Mesenchymal stem cell (in vitro differentiated cells and primary cell): Measurements from ENCODE around the gene RC3H1.
A peak's percentile ranks its signal among the peaks of the same experiment; 100 is the strongest.
"Not testable (repeated sequence)": the region's sequence is repeated elsewhere in the genome, so short reads cannot be mapped to it uniquely, and the experiment has no call there.

ENCODE experiments used
- DNase-seq: peaks from one replicate; pipeline ENCODE4 v3.0.0-alpha.2; 2013
- H2AFZ ChIP-seq: one replicate; pipeline ENCODE4 v1.6.1; 2013; ENCODE audit warnings: low read depth, mild to moderate bottlenecking, control low read depth, inconsistent platforms, low read length, moderate library complexity
- H2AK5ac ChIP-seq: 2 replicates; pipeline ENCODE4 v1.6.1; 2013; ENCODE audit warnings: low read length, moderate library complexity, mild to moderate bottlenecking, inconsistent platforms; ENCODE audit not compliant: severe bottlenecking
- H2BK120ac ChIP-seq: one replicate; pipeline ENCODE4 v1.6.1; 2013; ENCODE audit warnings: low read depth, mild to moderate bottlenecking, inconsistent platforms, low read length, moderate library complexity
- H2BK12ac ChIP-seq, 2 experiments: one replicate each; pipeline ENCODE4 v1.6.1; 2013; ENCODE audit warnings: inconsistent platforms in 2 of 2, low read length in 2 of 2, mild to moderate bottlenecking in 2 of 2, moderate library complexity in 2 of 2, control low read depth in 1 of 2
- H2BK15ac ChIP-seq: one replicate; pipeline ENCODE4 v1.6.1; 2013; ENCODE audit warnings: mild to moderate bottlenecking, low read depth, inconsistent platforms; ENCODE audit not compliant: poor library complexity, severe bottlenecking
- H2BK5ac ChIP-seq: 2 replicates; pipeline ENCODE4 v1.6.1; 2013; ENCODE audit warnings: low read depth, mild to moderate bottlenecking, low read length, control low read depth, inconsistent platforms; ENCODE audit not compliant: poor library complexity, severe bottlenecking
- H3K14ac ChIP-seq, 2 experiments: one replicate each; pipeline ENCODE4 v1.6.1; 2013; ENCODE audit warnings: inconsistent platforms in 2 of 2, low read length in 2 of 2, control low read depth in 1 of 2, mild to moderate bottlenecking in 1 of 2, moderate library complexity in 1 of 2
- H3K18ac ChIP-seq, 2 experiments: one replicate each; pipeline ENCODE4 v1.6.1; 2013; ENCODE audit warnings: inconsistent platforms in 2 of 2, low read length in 2 of 2, control low read depth in 1 of 2, low read depth in 1 of 2, mild to moderate bottlenecking in 1 of 2
- H3K23ac ChIP-seq, 2 experiments: one replicate each; pipeline ENCODE4 v1.6.1; 2013; ENCODE audit warnings: inconsistent platforms in 2 of 2, low read length in 2 of 2, mild to moderate bottlenecking in 2 of 2, moderate library complexity in 2 of 2, control low read depth in 1 of 2
- H3K27ac ChIP-seq: 2 replicates; pipeline ENCODE4 v1.5.1; 2013; ENCODE audit warnings: mild to moderate bottlenecking, moderate library complexity, low read length, control low read depth, inconsistent platforms; ENCODE audit not compliant: poor library complexity, severe bottlenecking
- H3K27me3 ChIP-seq, 2 experiments: 2 replicates each; pipeline versions ENCODE4 v1.6.1 to v1.7.0; 2013; ENCODE audit warnings: low read length in 2 of 2, mild to moderate bottlenecking in 2 of 2, moderate library complexity in 2 of 2, control low read depth in 1 of 2, inconsistent platforms in 1 of 2; ENCODE audit not compliant: control insufficient read depth in 1 of 2, insufficient read depth in 1 of 2
- H3K36me3 ChIP-seq, 2 experiments: 2 replicates each; pipeline versions ENCODE4 v1.6.1 to v1.7.0; 2013; ENCODE audit warnings: low read length in 2 of 2, control low read depth in 1 of 2, inconsistent platforms in 1 of 2, low read depth in 1 of 2, mild to moderate bottlenecking in 1 of 2; ENCODE audit not compliant: insufficient read depth in 2 of 2, control insufficient read depth in 1 of 2
- H3K4ac ChIP-seq, 2 experiments: one replicate each; pipeline ENCODE4 v1.6.1; 2013; ENCODE audit warnings: inconsistent platforms in 2 of 2, low read length in 2 of 2, mild to moderate bottlenecking in 2 of 2, moderate library complexity in 2 of 2, control low read depth in 1 of 2, low read depth in 1 of 2
- H3K4me1 ChIP-seq: 2 replicates; pipeline ENCODE4 v1.6.1; 2013; ENCODE audit warnings: low read depth, low read length, control low read depth; ENCODE audit not compliant: control insufficient read depth, insufficient read depth
- H3K4me2 ChIP-seq: 2 replicates; pipeline ENCODE4 v1.6.1; 2013; ENCODE audit warnings: low read length, mild to moderate bottlenecking, inconsistent platforms; ENCODE audit not compliant: poor library complexity, severe bottlenecking
- H3K4me3 ChIP-seq, 2 experiments: 2 replicates each; pipeline versions ENCODE4 v1.5.1 to v1.7.0; 2013; ENCODE audit warnings: low read length in 2 of 2, mild to moderate bottlenecking in 2 of 2, control low read depth in 1 of 2, low read depth in 1 of 2; ENCODE audit not compliant: insufficient read depth in 1 of 2
- H3K79me1 ChIP-seq: replicated peaks from 2 replicates; pipeline ENCODE4 v1.6.1; 2013; ENCODE audit warnings: mild to moderate bottlenecking, control low read depth, low read length, inconsistent platforms; ENCODE audit not compliant: poor library complexity, severe bottlenecking
- H3K9ac ChIP-seq: 2 replicates; pipeline ENCODE4 v1.7.0; 2013; ENCODE audit warnings: mild to moderate bottlenecking, low read length, moderate library complexity
- H3K9me3 ChIP-seq: 2 replicates; pipeline ENCODE4 v1.7.0; 2013; ENCODE audit warnings: mild to moderate bottlenecking, low read length; ENCODE audit not compliant: control insufficient read depth
- H4K8ac ChIP-seq: one replicate; pipeline ENCODE4 v1.6.1; 2013; ENCODE audit warnings: inconsistent platforms, mild to moderate bottlenecking, low read length, moderate library complexity
- H4K91ac ChIP-seq: one replicate; pipeline ENCODE4 v1.6.1; 2013; ENCODE audit warnings: mild to moderate bottlenecking, low read length, inconsistent platforms
- WGBS: methylation state at CpG from one replicate; pipeline ENCODE4 v1.1.7; 2013; ENCODE audit warnings: mixed read lengths; 5-methylcytosine and 5-hydroxymethylcytosine counted together

RC3H1 gene

GRCh38 chr1:174044418-174045222 lies 22.5 kb upstream of the RC3H1 start:
- H2BK12ac ChIP-seq, result no peak overlapping the region
- no peaks in the 10 kb centered on the region for H3K9me3 ChIP-seq
- H2AFZ ChIP-seq, result no peak overlapping the region
- no peak overlapping the region for H3K23ac ChIP-seq
- H3K27me3 ChIP-seq, result no peaks in the 10 kb centered on the region
- H3K4ac ChIP-seq, result no peak overlapping the region
- H3K14ac ChIP-seq, result no peak overlapping the region
- no peaks in the 10 kb centered on the region for H3K36me3 ChIP-seq
- H3K4me2 ChIP-seq, result no peak overlapping the region
- no peak overlapping the region for H2BK120ac ChIP-seq
- H2AK5ac ChIP-seq, result no peak overlapping the region
- no peak overlapping the region for H4K91ac ChIP-seq
- WGBS, result 63% methylated on average over 2 of the region's 4 CpGs
- H3K4me3 ChIP-seq, result no peak overlapping the region
- no peak for DNase-seq
- no peaks in the 10 kb centered on the region for H3K79me1 ChIP-seq
- H2BK15ac ChIP-seq, result no peak overlapping the region
- H3K27ac ChIP-seq, result no peak overlapping the region
- H3K18ac ChIP-seq, result no peak overlapping the region
- H3K9ac ChIP-seq, result no peak overlapping the region
- H3K4me1 ChIP-seq, result no peaks in the 10 kb centered on the region
- H4K8ac ChIP-seq, result no peak overlapping the region
- no peak overlapping the region for H2BK5ac ChIP-seq

- H3K4ac ChIP-seq, H4K8ac ChIP-seq, H2BK15ac ChIP-seq, H3K23ac ChIP-seq, H3K9me3 ChIP-seq, H2BK12ac ChIP-seq, H2BK5ac ChIP-seq, H3K4me3 ChIP-seq, H3K4me2 ChIP-seq, H3K27me3 ChIP-seq, H2BK120ac ChIP-seq, H3K18ac ChIP-seq, H3K4me1 ChIP-seq, H3K9ac ChIP-seq, H3K27ac ChIP-seq, H3K14ac ChIP-seq, H2AK5ac ChIP-seq, DNase-seq, H2AFZ ChIP-seq, H3K79me1 ChIP-seq, H4K91ac ChIP-seq, H3K36me3 ChIP-seq: not testable (repeated sequence)
- 89% methylated on average over 3 of the region's 5 CpGs for WGBS
These were observed 20.4 kb upstream of the RC3H1 start for GRCh38 chr1:174042509-174042908.

DNA sequence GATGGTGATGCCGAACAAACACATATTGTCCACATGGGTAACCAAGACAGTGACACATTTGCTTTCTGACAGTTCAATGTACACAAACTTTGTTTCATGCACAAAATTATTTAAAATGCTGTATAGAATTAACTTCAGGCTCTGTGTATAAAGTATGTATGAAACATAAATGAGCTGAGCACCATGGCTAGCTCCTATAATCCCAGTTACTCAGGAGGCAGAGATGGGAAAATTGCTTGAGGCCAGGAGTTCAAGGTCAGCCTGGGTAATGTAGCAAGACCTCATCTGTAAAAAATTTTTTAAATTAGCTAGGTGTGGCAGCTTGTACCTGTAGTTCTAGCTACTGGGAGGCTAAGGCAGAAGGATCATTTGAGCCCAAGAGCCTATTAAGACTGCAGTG lies 19.2 kb upstream of the RC3H1 start:
- H3K4ac ChIP-seq, result no peak overlapping the region
- H2BK5ac ChIP-seq, result no peak overlapping the region
- DNase-seq, result no peak
- H3K9me3 ChIP-seq, result no peaks in the 10 kb centered on the region
- no peaks in the 10 kb centered on the region for H3K4me1 ChIP-seq
- no peak overlapping the region for H2BK12ac ChIP-seq
- no peak overlapping the region for H3K23ac ChIP-seq
- H2BK120ac ChIP-seq, result no peak overlapping the region
- H3K36me3 ChIP-seq, result no peaks in the 10 kb centered on the region
- no peak overlapping the region for H4K8ac ChIP-seq
- no peak overlapping the region for H3K9ac ChIP-seq
- no peak overlapping the region for H3K27ac ChIP-seq
- H3K27me3 ChIP-seq, result no peaks in the 10 kb centered on the region
- H3K79me1 ChIP-seq, result no peaks in the 10 kb centered on the region
- H2BK15ac ChIP-seq, result no peak overlapping the region
- no peak overlapping the region for H3K18ac ChIP-seq
- 100% methylated on average over 1 of the region's 1 CpG for WGBS
- H4K91ac ChIP-seq, result no peak overlapping the region
- H2AK5ac ChIP-seq, result no peak overlapping the region
- no peak overlapping the region for H3K14ac ChIP-seq
- H3K4me2 ChIP-seq, result no peak overlapping the region
- H2AFZ ChIP-seq, result no peak overlapping the region
- H3K4me3 ChIP-seq, result no peak overlapping the region

- Histone ChIP-seq H3K4me1 (no peaks in the 10 kb centered on the region), H3K4ac (no peak overlapping the region), H3K4me3 (no peak overlapping the region), H4K8ac (no peak overlapping the region), H3K18ac (no peak overlapping the region), H3K79me1 (no peaks in the 10 kb centered on the region), H3K14ac (no peak overlapping the region), H3K27ac (no peak overlapping the region), H2BK12ac (no peak overlapping the region), H2AK5ac (no peak overlapping the region), H4K91ac (no peak overlapping the region), H3K9me3 (no peaks in the 10 kb centered on the region), H3K4me2 (no peak overlapping the region), H2BK5ac (no peak overlapping the region), H3K27me3 (no peaks in the 10 kb centered on the region), H3K9ac (no peak overlapping the region), H2AFZ (no peak overlapping the region), H3K23ac (no peak overlapping the region), H3K36me3 (no peaks in the 10 kb centered on the region), H2BK15ac (no peak overlapping the region), H2BK120ac (no peak overlapping the region)
- DNase-seq, result peak; percentile 49
- WGBS, result 91% methylated on average over 2 of the region's 2 CpGs
These were observed 18.2 kb upstream of the RC3H1 start for GRCh38 chr1:174040387-174040786.
